ENCODE data around the gene RGS5. TPM values are rescaled to one million over a fixed set of nuclear protein-coding genes. Genes with fewer than 3 reads are reported as not detected.

RGS5 gene
- total RNA-seq, 1 donor from 2014 or later = 209 TPM

GRCh38 chr1:163182330-163182949 is 20.3 kb downstream of the RGS5 start:
- Mint-ChIP-seq H3K4me1 (peaks cover 14% of the 10 kb centered on the region), H3K27me3 (ENCODE audit: low read depth) (no peaks in the 10 kb centered on the region), H3K36me3 (peaks cover 22% of the 10 kb centered on the region), H3K27ac (no peak overlapping the region), H3K9me3 (peaks cover 3% of the 10 kb centered on the region), H3K4me3 (no peak overlapping the region)
- TF ChIP-seq CTCF (IDR thresholded peaks at IDR 0.05; ENCODE audit: unreplicated experiment) = no peak
- no peak for DNase-seq (ENCODE audit: low spot score in 2 of 2, unreplicated experiment in 2 of 2)

- no peak overlapping the region for H3K4me3 Mint-ChIP-seq
- no peak for TF ChIP-seq CTCF (IDR thresholded peaks at IDR 0.05; ENCODE audit: unreplicated experiment)
- peaks cover 8% of the 10 kb centered on the region for H3K36me3 Mint-ChIP-seq
- no peak for DNase-seq (ENCODE audit: low spot score in 2 of 2, unreplicated experiment in 2 of 2)
- H3K27ac Mint-ChIP-seq = no peak overlapping the region
- H3K27me3 Mint-ChIP-seq (ENCODE audit: low read depth) = no peaks in the 10 kb centered on the region
- no peaks in the 10 kb centered on the region for H3K9me3 Mint-ChIP-seq
- peaks cover 20% of the 10 kb centered on the region for H3K4me1 Mint-ChIP-seq
Measured at GRCh38 chr1:163178628-163179027, 24.1 kb downstream of the RGS5 start.

- DNase-seq (ENCODE audit: low spot score in 2 of 2, unreplicated experiment in 2 of 2) = no peak
- no peak for TF ChIP-seq CTCF (IDR thresholded peaks at IDR 0.05; ENCODE audit: unreplicated experiment)
- Mint-ChIP-seq H3K36me3 (peaks cover 8% of the 10 kb centered on the region), H3K4me3 (no peak overlapping the region), H3K27me3 (ENCODE audit: low read depth) (no peaks in the 10 kb centered on the region), H3K9me3 (no peaks in the 10 kb centered on the region), H3K4me1 (peaks cover 37% of the 10 kb centered on the region), H3K27ac (no peak overlapping the region)
Measured at GRCh38 chr1:163176797-163177196, 25.9 kb downstream of the RGS5 start.

- H3K4me3 Mint-ChIP-seq = peak overlapping the region; percentile 32
- peak; percentile 30 to 56 for DNase-seq (ENCODE audit: low spot score in 2 of 2, unreplicated experiment in 2 of 2)
- peak; percentile 68 for TF ChIP-seq CTCF (IDR thresholded peaks at IDR 0.05; ENCODE audit: unreplicated experiment)
- peak overlapping the region; percentile 74 for H3K27ac Mint-ChIP-seq
- H3K9me3 Mint-ChIP-seq = no peaks in the 10 kb centered on the region
- H3K36me3 Mint-ChIP-seq = no peaks in the 10 kb centered on the region
- no peaks in the 10 kb centered on the region for H3K27me3 Mint-ChIP-seq (ENCODE audit: low read depth)
- H3K4me1 Mint-ChIP-seq = peaks cover 49% of the 10 kb centered on the region
Measured at GRCh38 chr1:163174524-163175437, 27.9 kb downstream of the RGS5 start.

GRCh38 chr1:163173121-163173520 is 29.6 kb downstream of the RGS5 start:
- Mint-ChIP-seq H3K4me3 (no peak overlapping the region), H3K36me3 (no peaks in the 10 kb centered on the region), H3K27me3 (ENCODE audit: low read depth) (no peaks in the 10 kb centered on the region), H3K9me3 (no peaks in the 10 kb centered on the region), H3K4me1 (peaks cover 52% of the 10 kb centered on the region), H3K27ac (peak overlapping the region; percentile 89)
- no peak for DNase-seq (ENCODE audit: low spot score in 2 of 2, unreplicated experiment in 2 of 2)
- TF ChIP-seq CTCF (IDR thresholded peaks at IDR 0.05; ENCODE audit: unreplicated experiment) = no peak
